GM23338 (cell line): ENCODE data around the gene SLC30A7. TPM values are rescaled to one million over a fixed set of nuclear protein-coding genes. Genes with fewer than 3 reads are reported as not detected.

Experiments used
- ATAC-seq: fragments of 200-7000 bp; cut with Tn5 transposase; 3 replicates; pipeline ENCODE4 v1.9.1; 2020
- DNase-seq: peaks from one replicate; pipeline ENCODE4 v3.0.0-alpha.2; 2015; ENCODE audit warnings: low spot score
- H2AFZ ChIP-seq: fragments of 200-600 bp; sonication (generic); 2 replicates; pipeline ENCODE4 v1.8.0; 2016; ENCODE audit warnings: antibody characterized with exemption, mild to moderate bottlenecking, moderate library complexity
- H3F3A ChIP-seq: fragments of 200-600 bp; sonication (generic); replicated peaks from 2 replicates; pipeline ENCODE4 v1.8.0; 2017; ENCODE audit warnings: antibody characterized with exemption, mixed run types, low read depth
- H3K27ac ChIP-seq: fragments of 200-600 bp; sonication (generic); 2 replicates; pipeline ENCODE4 v1.6.1; 2016; ENCODE audit warnings: low read depth
- H3K27me3 ChIP-seq: fragments of 200-600 bp; sonication (generic); 2 replicates; pipeline ENCODE4 v1.8.0; 2016; ENCODE audit warnings: mild to moderate bottlenecking, mixed run types, moderate library complexity; ENCODE audit not compliant: insufficient read depth
- H3K36me3 ChIP-seq: fragments of 200-600 bp; sonication (generic); 2 replicates; pipeline ENCODE4 v1.8.0; 2016; ENCODE audit warnings: mild to moderate bottlenecking; ENCODE audit not compliant: insufficient read depth
- H3K4me1 ChIP-seq: fragments of 200-600 bp; sonication (generic); 2 replicates; pipeline ENCODE4 v1.8.0; 2016; ENCODE audit warnings: mild to moderate bottlenecking, moderate library complexity; ENCODE audit not compliant: insufficient read depth
- H3K4me2 ChIP-seq: fragments of 200-600 bp; sonication (generic); 2 replicates; pipeline ENCODE4 v1.7.1; 2017; ENCODE audit warnings: mixed run types
- H3K4me3 ChIP-seq: fragments of 200-600 bp; sonication (generic); 2 replicates; pipeline ENCODE4 v1.6.1; 2016; ENCODE audit warnings: mixed run types
- H3K79me2 ChIP-seq: fragments of 200-600 bp; sonication (generic); replicated peaks from 2 replicates; pipeline ENCODE4 v1.8.0; 2017; ENCODE audit warnings: mild to moderate bottlenecking; ENCODE audit not compliant: insufficient read depth
- H3K9me2 ChIP-seq: fragments of 200-600 bp; sonication (generic); 2 replicates; pipeline ENCODE4 v1.8.0; 2017; ENCODE audit not compliant: insufficient read depth
- H4K20me1 ChIP-seq: fragments of 200-600 bp; sonication (generic); replicated peaks from 2 replicates; pipeline ENCODE4 v1.8.0; 2017; ENCODE audit warnings: mild to moderate bottlenecking; ENCODE audit not compliant: insufficient read depth
- H3K27ac Mint-ChIP-seq: 2 replicates; pipeline ENCODE4 v1.8.0; 2020; ENCODE audit warnings: inconsistent platforms, mild to moderate bottlenecking, moderate library complexity, mixed read lengths
- H3K27me3 Mint-ChIP-seq: 3 replicates; pipeline ENCODE4 v1.8.0; 2022; ENCODE audit warnings: low read depth, mild to moderate bottlenecking, moderate library complexity, mixed read lengths, inconsistent platforms; ENCODE audit not compliant: insufficient read depth, poor library complexity
- H3K36me3 Mint-ChIP-seq: 3 replicates; pipeline ENCODE4 v1.8.0; 2021; ENCODE audit warnings: low read depth, mild to moderate bottlenecking, inconsistent platforms, moderate library complexity, mixed read lengths
- H3K4me1 Mint-ChIP-seq: 3 replicates; pipeline ENCODE4 v1.8.0; 2020; ENCODE audit warnings: mild to moderate bottlenecking, inconsistent platforms, mixed read lengths
- H3K4me3 Mint-ChIP-seq: 3 replicates; pipeline ENCODE4 v1.8.0; 2021; ENCODE audit warnings: moderate library complexity, mild to moderate bottlenecking, inconsistent platforms, mixed read lengths
- H3K9me3 Mint-ChIP-seq: 3 replicates; pipeline ENCODE4 v1.8.0; 2020; ENCODE audit warnings: moderate library complexity, mild to moderate bottlenecking, inconsistent platforms, mixed read lengths
- CREB1 ChIP-seq: fragments of 250-450 bp; sonication (Bioruptor Pico); IDR thresholded peaks from 2 replicates; pipeline ENCODE4 v1.5.0; 2020; ENCODE audit warnings: low read depth, mild to moderate bottlenecking, moderate library complexity
- CTCF ChIP-seq, 2 experiments: fragments of 200-600 bp in 1 of 2; sonication (generic) in 1 of 2; conservative IDR thresholded peaks; 2 replicates each; pipeline versions ENCODE4 v1.5.1 to v1.6.1; 2016 to 2017; ENCODE audit warnings: antibody characterized with exemption in 2 of 2, low read depth in 2 of 2, mild to moderate bottlenecking in 2 of 2, moderate library complexity in 1 of 2
- ETS1 ChIP-seq: IDR thresholded peaks from 2 replicates; pipeline ENCODE4 v1.6.1; 2016; ENCODE audit warnings: antibody characterized with exemption
- EZH2 ChIP-seq: fragments of 200-600 bp; sonication (generic); IDR thresholded peaks from one replicate; pipeline ENCODE4 v1.8.0; 2017; ENCODE audit warnings: antibody characterized with exemption, mild to moderate bottlenecking, low read depth; ENCODE audit not compliant: unreplicated experiment
- JUNB ChIP-seq: IDR thresholded peaks from one replicate; pipeline ENCODE4 v1.6.1; 2016; ENCODE audit warnings: antibody characterized with exemption; ENCODE audit not compliant: unreplicated experiment
- POLR2AphosphoS5 ChIP-seq: IDR thresholded peaks from 2 replicates; pipeline ENCODE4 v1.6.1; 2016; ENCODE audit warnings: antibody characterized with exemption, low read depth
- STAT1 ChIP-seq: IDR thresholded peaks from one replicate; pipeline ENCODE4 v1.6.1; 2016; ENCODE audit warnings: antibody characterized with exemption; ENCODE audit not compliant: unreplicated experiment
- ZNF462 ChIP-seq: fragments of 250-450 bp; sonication (Bioruptor Pico); IDR thresholded peaks from 2 replicates; pipeline ENCODE4 v1.5.0; 2020; ENCODE audit warnings: mild to moderate bottlenecking, moderate library complexity
- polyA plus RNA-seq: library from polyadenylated mRNA; unstranded; fragments of >200 nt; fragmentation: Nextera tagmentation; extraction: Ambion mirVana; gene quantifications from 2 replicates; pipeline ENCODE4 v1.2.1, GENCODE V29; 2016
- total RNA-seq: library from RNA; depleted of rRNA; stranded (reverse); fragments of >200 nt; shearing (Covaris generic); gene quantifications from 2 replicates; pipeline ENCODE4 v1.2.3, GENCODE V29; 2014

SLC30A7 gene
- total and polyA plus RNA-seq, 2 experiments from 2014 or later, result 9.8 to 25.1 TPM

GRCh38 chr1:100921110-100921706, 25.3 kb downstream of the SLC30A7 start:
- Histone ChIP-seq H2AFZ (no peak overlapping the region), H3K4me3 (no peak overlapping the region), H3F3A (no peaks in the 10 kb centered on the region), H3K27ac (no peak overlapping the region), H3K79me2 (no peaks in the 10 kb centered on the region; the same call in 1 of the 2 replicates), H4K20me1 (peaks cover 15% of the 10 kb centered on the region), H3K9me2 (no peaks in the 10 kb centered on the region), H3K4me2 (no peak overlapping the region), H3K4me1 (no peaks in the 10 kb centered on the region), H3K36me3 (peaks cover 20% of the 10 kb centered on the region; the same call in 1 of the 2 replicates), H3K27me3 (no peaks in the 10 kb centered on the region)
- DNase-seq (peak; percentile 76), ATAC-seq (no peak)
- TF ChIP-seq POLR2AphosphoS5 (no peak), CTCF (conservative IDR thresholded peaks at IDR 0.05; ENCODE audit: low read depth in 2 of 2) (peak; percentile 47 to 73)
- H3K27me3 Mint-ChIP-seq, result no peaks in the 10 kb centered on the region
- H3K9me3 Mint-ChIP-seq, result 0 out of 3 replicates have a peak, but pooled peaks cover 3% of the 10 kb centered on the region
- peaks cover 39% of the 10 kb centered on the region for H3K36me3 Mint-ChIP-seq
- no peaks in the 10 kb centered on the region for H3K4me1 Mint-ChIP-seq
- no peak overlapping the region for H3K27ac Mint-ChIP-seq
- no peak overlapping the region for H3K4me3 Mint-ChIP-seq

- Histone ChIP-seq H3K4me3 (no peak overlapping the region), H3K9me2 (no peaks in the 10 kb centered on the region), H2AFZ (no peak overlapping the region), H3K36me3 (peaks cover 20% of the 10 kb centered on the region; the same call in 1 of the 2 replicates), H3K27ac (no peak overlapping the region), H3F3A (no peaks in the 10 kb centered on the region), H3K4me1 (no peaks in the 10 kb centered on the region), H4K20me1 (peaks cover 3% of the 10 kb centered on the region; the same call in 1 of the 2 replicates), H3K27me3 (no peaks in the 10 kb centered on the region), H3K4me2 (no peak overlapping the region), H3K79me2 (no peaks in the 10 kb centered on the region; the same call in 1 of the 2 replicates)
- Mint-ChIP-seq H3K36me3 (peaks cover 32% of the 10 kb centered on the region), H3K9me3 (0 out of 3 replicates have a peak, but pooled peaks cover 3% of the 10 kb centered on the region), H3K27me3 (no peaks in the 10 kb centered on the region), H3K4me3 (no peak overlapping the region), H3K4me1 (no peaks in the 10 kb centered on the region), H3K27ac (no peak overlapping the region)
- DNase-seq (no peak), ATAC-seq (no peak)
- TF ChIP-seq ZNF462 (no peak), ETS1 (no peak), JUNB (no peak), EZH2 (no peak), STAT1 (no peak), CREB1 (CRISPR knock-in tag) (no peak)
Observed at GRCh38 chr1:100924212-100924611, 28.3 kb downstream of the SLC30A7 start.
